IMR-90 (cell line): Measurements from ENCODE around the gene DNAJB8.

ENCODE experiments used
- BHLHE40 ChIP-seq: fragments of 150-350 bp; IDR thresholded peaks from 2 replicates; pipeline ENCODE4 v1.6.1; 2016; ENCODE audit warnings: mild to moderate bottlenecking, low read depth, low read length
- CTCF ChIP-seq: conservative IDR thresholded peaks from 2 replicates; pipeline ENCODE4 v1.5.1; 2012; ENCODE audit warnings: mild to moderate bottlenecking, low read depth, low read length, improper control_type of control experiment
- POLR2A ChIP-seq: IDR thresholded peaks from 2 replicates; pipeline ENCODE4 v1.6.1; 2012; ENCODE audit warnings: mild to moderate bottlenecking, low read depth, low read length
- USF2 ChIP-seq: fragments of 150-350 bp; IDR thresholded peaks from 2 replicates; pipeline ENCODE4 v1.6.1; 2017; ENCODE audit warnings: mild to moderate bottlenecking, antibody characterized with exemption, low read length, low read depth

GRCh38 chr3:128415773-128416577, 50.7 kb downstream of the DNAJB8 start:
- TF ChIP-seq POLR2A: no peak
- no peak for TF ChIP-seq USF2
- TF ChIP-seq BHLHE40: no peak
- TF ChIP-seq CTCF: no peak
